GM18505 (cell line): ENCODE results near the gene C21orf91.

ENCODE experiments used
- ATAC-seq: cut with Tn5 transposase; IDR thresholded peaks from one replicate; pipeline ENCODE4 v1.9.1; 2021; ENCODE audit not compliant: unreplicated experiment
- POLR2A ChIP-seq: IDR thresholded peaks from 4 replicates; pipeline ENCODE4 v1.6.1; 2011; ENCODE audit warnings: borderline replicate concordance; ENCODE audit not compliant: insufficient read depth, insufficient read length; ENCODE audit errors: extremely low read depth

Gene C21orf91

GRCh38 chr21:17819114-17819876 lies at the start of gene C21orf91:
C21orf91 (minus strand) TSS chr21:17819356; CDS start chr21:17818318, 1,038 bp downstream.
- TF ChIP-seq POLR2A = peak; percentile 93
- peak; percentile 89 for ATAC-seq

- TF ChIP-seq POLR2A = no peak
- no peak for ATAC-seq
Observed at GRCh38 chr21:17866590-17866989, 47.4 kb upstream of the C21orf91 start.

- no peak for ATAC-seq
- no peak for TF ChIP-seq POLR2A
Observed at GRCh38 chr21:17859661-17860060, 40.5 kb upstream of the C21orf91 start.

GRCh38 chr21:17858747-17859146 lies 39.6 kb upstream of the C21orf91 start:
- no peak for ATAC-seq
- TF ChIP-seq POLR2A = no peak

GRCh38 chr21:17854745-17855144 lies 35.6 kb upstream of the C21orf91 start:
- no peak for TF ChIP-seq POLR2A

GRCh38 chr21:17853393-17854275 lies 34.5 kb upstream of the C21orf91 start:
- TF ChIP-seq POLR2A = no peak
- no peak for ATAC-seq

More at GRCh38 chr21:17854745-17855144, 35.6 kb upstream of the C21orf91 start:
- ATAC-seq = no peak

GRCh38 chr21:17848228-17848627 lies 29.1 kb upstream of the C21orf91 start:
- peak; percentile 96 for ATAC-seq

GRCh38 chr21:17841103-17841502 lies 21.9 kb upstream of the C21orf91 start:
- no peak for ATAC-seq
- TF ChIP-seq POLR2A = no peak

More at GRCh38 chr21:17848228-17848627, 29.1 kb upstream of the C21orf91 start:
- no peak for TF ChIP-seq POLR2A

GRCh38 chr21:17834639-17835354 lies 15.6 kb upstream of the C21orf91 start:
- peak; percentile 76 for ATAC-seq
- no peak for TF ChIP-seq POLR2A

GRCh38 chr21:17829472-17829871 lies 10.3 kb upstream of the C21orf91 start:
- no peak for ATAC-seq
- no peak for TF ChIP-seq POLR2A

- ATAC-seq = no peak
- no peak for TF ChIP-seq POLR2A
Observed at GRCh38 chr21:17828223-17828622, 9.1 kb upstream of the C21orf91 start.

- no peak for ATAC-seq
- no peak for TF ChIP-seq POLR2A
Observed at GRCh38 chr21:17823846-17824245, 4.7 kb upstream of the C21orf91 start.

- ATAC-seq = no peak
- TF ChIP-seq POLR2A = no peak
Observed at GRCh38 chr21:17821121-17821520, 2.0 kb upstream of the C21orf91 start.
